ENCODE results near the gene RBMS3.

GRCh38 chr3:30035935-30036567 lies 755.2 kb downstream of the RBMS3 start:
- TF ChIP-seq ELF4 (IDR thresholded peaks at IDR 0.05) (no peak), FOXM1 (IDR thresholded peaks at IDR 0.05; ENCODE audit: borderline replicate concordance) (no peak), SP1 (IDR thresholded peaks at IDR 0.05) (no peak), BHLHE40 (IDR thresholded peaks at IDR 0.05; ENCODE audit: borderline replicate concordance) (no peak), L3MBTL2 (conservative IDR thresholded peaks at IDR 0.05) (no peak), CTBP1 (IDR thresholded peaks at IDR 0.05; ENCODE audit: borderline replicate concordance) (no peak), NFRKB (IDR thresholded peaks at IDR 0.05) (no peak), FOXA1 (IDR thresholded peaks at IDR 0.05) (no peak), HDGF (IDR thresholded peaks at IDR 0.05; ENCODE audit: borderline replicate concordance) (no peak), LEF1 (IDR thresholded peaks at IDR 0.05; ENCODE audit: borderline replicate concordance) (no peak), FOXK2 (IDR thresholded peaks at IDR 0.05) (no peak), ARNT (IDR thresholded peaks at IDR 0.05) (no peak), TARDBP (IDR thresholded peaks at IDR 0.05) (no peak)
- TF ChIP-seq, protein P1, sequence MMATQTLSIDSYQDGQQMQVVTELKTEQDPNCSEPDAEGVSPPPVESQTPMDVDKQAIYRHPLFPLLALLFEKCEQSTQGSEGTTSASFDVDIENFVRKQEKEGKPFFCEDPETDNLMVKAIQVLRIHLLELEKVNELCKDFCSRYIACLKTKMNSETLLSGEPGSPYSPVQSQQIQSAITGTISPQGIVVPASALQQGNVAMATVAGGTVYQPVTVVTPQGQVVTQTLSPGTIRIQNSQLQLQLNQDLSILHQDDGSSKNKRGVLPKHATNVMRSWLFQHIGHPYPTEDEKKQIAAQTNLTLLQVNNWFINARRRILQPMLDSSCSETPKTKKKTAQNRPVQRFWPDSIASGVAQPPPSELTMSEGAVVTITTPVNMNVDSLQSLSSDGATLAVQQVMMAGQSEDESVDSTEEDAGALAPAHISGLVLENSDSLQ (IDR thresholded peaks at IDR 0.05): no peak

Measured in HEK293T (cell line).